K562 (cell line): ENCODE results near the gene CHSY1. TPM values are rescaled to one million over a fixed set of nuclear protein-coding genes. Genes with fewer than 3 reads are reported as not detected.
A peak's percentile ranks its signal among the peaks of the same experiment; 100 is the strongest.

Experiments
- ATAC-seq: fragments of 200-7000 bp; cut with Tn5 transposase; 3 replicates; pipeline ENCODE4 v1.9.1; 2020; ENCODE audit warnings: moderate library complexity
- BruUV-seq: library from RNA; stranded (reverse); fragments of 400-500 nt; replicated peaks from 2 replicates; lab custom pipeline; 2021; lab: Mats Ljungman, UMichigan
- CTCF ChIA-PET: fragments of 300-600 bp; formaldehyde crosslinking; extraction: SDS; loops from one replicate; lab custom pipeline; 2021; ENCODE audit warnings: low intra/inter-chr PET ratio; lab: Yijun Ruan, JAX
- POLR2A ChIA-PET: fragments of 300-600, 350-650 bp; sonication (Branson Sonifier 250); formaldehyde crosslinking; extraction: SDS; loops from one replicate; lab custom pipeline; 2021; ENCODE audit warnings: antibody characterized with exemption, inconsistent platforms; lab: Yijun Ruan, JAX
- DNase-seq, 4 experiments: peaks; one replicate each; pipeline versions ENCODE4 v3.0.0 to v3.0.0-alpha.2; 2011 to 2018; ENCODE audit warnings: low spot score in 3 of 4, mixed read lengths in 3 of 4; ENCODE audit errors: extremely low read depth in 1 of 4
- FAIRE-seq: peaks from 2 replicates; lab custom pipeline; 2011; peaks lifted over from hg19 to GRCh38; lab: Jason Lieb, UNC
- H2AFZ ChIP-seq: 2 replicates; pipeline ENCODE4 v1.6.0; 2011; ENCODE audit warnings: low read depth, low read length, control low read depth, inconsistent platforms
- H3K27ac ChIP-seq: fragments of 200-600 bp; 3 replicates; pipeline ENCODE4 v1.8.0; 2011; ENCODE audit warnings: low read depth, mild to moderate bottlenecking, control low read depth, inconsistent platforms, low read length, moderate library complexity, mixed read lengths; ENCODE audit errors: extremely low read depth
- H3K27me3 ChIP-seq, 2 experiments: fragments of 300-600 bp in 1 of 2; 2 replicates in 1 of 2; 3 replicates in 1 of 2; pipeline versions ENCODE4 v1.6.0 to v1.8.0; 2011; ENCODE audit warnings: inconsistent platforms in 2 of 2, low read length in 2 of 2, mild to moderate bottlenecking in 1 of 2, mixed read lengths in 1 of 2, moderate library complexity in 1 of 2; ENCODE audit not compliant: control insufficient read depth in 2 of 2, insufficient read depth in 2 of 2
- H3K36me3 ChIP-seq: fragments of 300-600 bp; 3 replicates; pipeline ENCODE4 v1.8.0; 2011; ENCODE audit warnings: mild to moderate bottlenecking, low read length, inconsistent platforms; ENCODE audit not compliant: control insufficient read depth, insufficient read depth
- H3K4me1 ChIP-seq, 2 experiments: fragments of 200-600 bp in 1 of 2; replicated peaks in 1 of 2; 2 replicates in 1 of 2; 3 replicates in 1 of 2; pipeline versions ENCODE4 v1.5.1 to v1.8.0; 2011; ENCODE audit warnings: inconsistent platforms in 2 of 2, low read length in 2 of 2, mild to moderate bottlenecking in 1 of 2, mixed read lengths in 1 of 2, moderate library complexity in 1 of 2; ENCODE audit not compliant: control insufficient read depth in 2 of 2, insufficient read depth in 2 of 2
- H3K4me2 ChIP-seq: 2 replicates; pipeline ENCODE4 v1.6.1; 2011; ENCODE audit warnings: low read length, control low read depth, inconsistent platforms, mixed read lengths; ENCODE audit not compliant: insufficient read depth
- H3K4me3 ChIP-seq: fragments of 200-600 bp; sonication (generic), shearing (Covaris generic); 2 replicates; pipeline ENCODE4 v1.5.1; 2016; ENCODE audit warnings: control low read depth, inconsistent platforms
- H3K79me2 ChIP-seq: fragments of 200-600 bp; 3 replicates; pipeline ENCODE4 v1.8.0; 2011; ENCODE audit warnings: low read length, inconsistent platforms; ENCODE audit not compliant: control insufficient read depth, insufficient read depth
- H3K9ac ChIP-seq, 2 experiments: 2 replicates each; pipeline versions ENCODE4 v1.6.0 to v1.6.1; 2011; ENCODE audit warnings: low read depth in 2 of 2, low read length in 2 of 2, control low read depth in 1 of 2, inconsistent platforms in 1 of 2, mild to moderate bottlenecking in 1 of 2, mixed read lengths in 1 of 2; ENCODE audit not compliant: insufficient read depth in 1 of 2
- H3K9me1 ChIP-seq: one replicate; pipeline ENCODE4 v1.6.0; 2011; ENCODE audit warnings: inconsistent platforms, mild to moderate bottlenecking, low read length, moderate library complexity; ENCODE audit not compliant: control insufficient read depth, insufficient read depth
- H3K9me3 ChIP-seq: replicated peaks from 2 replicates; pipeline ENCODE4 v1.5.1; 2011; ENCODE audit warnings: low read depth, low read length, inconsistent platforms; ENCODE audit not compliant: control insufficient read depth, insufficient read depth
- H4K20me1 ChIP-seq: replicated peaks from 2 replicates; pipeline ENCODE4 v1.6.1; 2011; ENCODE audit warnings: low read length, inconsistent platforms, mixed read lengths; ENCODE audit not compliant: control insufficient read depth, insufficient read depth
- WGBS: fragments of 100-300 bp; shearing (Covaris generic); methylation state at CpG from one replicate; pipeline ENCODE4 v1.1.6; 2016; ENCODE audit warnings: low coverage, mixed read lengths; ENCODE audit not compliant: insufficient coverage; ENCODE audit errors: missing lambda C conversion rate; 5-methylcytosine and 5-hydroxymethylcytosine counted together
- in situ Hi-C: fragments of 300-500 bp; cut with MboI; formaldehyde crosslinking; loops from 4 replicates; pipeline ENCODE4 v1.15.0; 2018; ENCODE audit warnings: inconsistent platforms, mixed read lengths
- intact Hi-C: fragments of 100-400 bp; cut with micrococcal nuclease; formaldehyde crosslinking; loops from 2 replicates; pipeline ENCODE4 v1.14.2; 2022
- polyA plus RNA-seq, 8 experiments: library from polyadenylated mRNA; depleted of rRNA in 4 of 8; stranded (reverse) in 5 of 8; unstranded in 3 of 8; fragments of >200 nt; fragmentation: Nextera tagmentation in 2 of 8; fragmentation: Illumina TruSeq in 1 of 8; extraction: Ambion mirVana in 2 of 8; extraction: Trizol in 1 of 8; gene quantifications; 2 replicates each; pipeline versions ENCODE4 v1.2.1 to v1.2.3, GENCODE V29; 2011 to 2014; ENCODE audit warnings: inconsistent platforms in 1 of 8, missing spikeins in 1 of 8
- total RNA-seq, 7 experiments: library from RNA; depleted of rRNA in 6 of 7; stranded (reverse); fragments of >200 nt in 6 of 7; fragmentation: Illumina TruSeq in 2 of 7; extraction: Trizol in 2 of 7; gene quantifications; 2 replicates each; pipeline versions ENCODE4 v1.2.1 to v1.2.3, GENCODE V29; 2011 to 2021; ENCODE audit warnings: low replicate concordance in 1 of 7
- TF ChIP-seq, protein P1 (sequence below), 3 experiments: IDR thresholded peaks in 2 of 3; conservative IDR thresholded peaks in 1 of 3; 2 replicates each; pipeline ENCODE4 v1.5.1; 2011 to 2012; ENCODE audit warnings: low read length in 3 of 3, mild to moderate bottlenecking in 3 of 3, control low read depth in 2 of 3, improper control_type of control experiment in 1 of 3, inconsistent platforms in 1 of 3, low read depth in 1 of 3, mixed read lengths in 1 of 3, moderate library complexity in 1 of 3; ENCODE audit not compliant: insufficient read depth in 2 of 3
- TF ChIP-seq, protein P2 (sequence below), 2 experiments: fragments of 450-650 bp in 1 of 2; IDR thresholded peaks; 2 replicates each; pipeline ENCODE4 v1.6.1; 2011 to 2017; ENCODE audit warnings: low read depth in 2 of 2, antibody characterized with exemption in 1 of 2, borderline replicate concordance in 1 of 2, low read length in 1 of 2, mild to moderate bottlenecking in 1 of 2, mixed read lengths in 1 of 2; ENCODE audit not compliant: control insufficient read depth in 1 of 2
- TF ChIP-seq, protein P3 (sequence below): sonication (generic); formaldehyde crosslinking; IDR thresholded peaks from 2 replicates; pipeline ENCODE4 v1.8.1; 2023; ENCODE audit warnings: mild to moderate bottlenecking, missing genetic modification reagents
- TF ChIP-seq, protein P4 (sequence below): sonication (generic); formaldehyde crosslinking; IDR thresholded peaks from 2 replicates; pipeline ENCODE4 v1.9.0; 2022; ENCODE audit warnings: mild to moderate bottlenecking, missing genetic modification reagents

CHSY1 gene
- total and polyA plus RNA-seq, 9 of the 15 experiments (the other 6 are each of a cell fraction or from before 2014, with no cell fraction given), result 7.0 to 16.4 (median 13.4) TPM

DNA sequence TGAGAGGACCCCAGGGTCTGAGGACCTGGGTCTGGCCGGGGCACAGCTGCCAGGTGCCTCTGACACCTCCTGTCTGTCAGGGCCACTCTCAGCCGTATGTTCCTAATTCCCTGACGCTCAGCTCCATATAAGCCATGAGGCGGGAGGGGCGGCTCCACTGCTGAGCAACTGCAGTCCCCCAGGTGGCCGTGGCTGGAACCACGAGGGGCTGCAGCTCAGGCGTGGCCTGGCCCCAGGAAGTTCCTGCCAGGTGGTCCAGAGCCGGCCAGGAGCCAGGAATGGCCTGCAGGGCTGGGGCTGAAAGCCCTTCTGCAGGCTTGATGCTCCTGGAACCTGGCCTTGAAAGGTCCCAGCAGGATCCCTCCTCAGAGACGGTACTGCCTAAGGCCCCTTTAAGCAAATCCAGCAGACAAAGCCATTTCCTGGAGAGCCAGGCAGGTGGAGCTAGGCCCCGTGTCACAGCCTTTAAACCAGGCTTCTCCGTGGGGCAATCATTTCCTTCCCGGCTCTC lies 118.0 kb downstream of the CHSY1 start:
- POLR2A ChIA-PET, result interaction anchor here (0.7 kb wide), 1 partner anchor 10 kb away, joined by 3 read pairs; no protein-coding TSS in a partner anchor
- 32% methylated on average over 11 of the region's 13 CpGs for WGBS
- TF ChIP-seq, protein P1, sequence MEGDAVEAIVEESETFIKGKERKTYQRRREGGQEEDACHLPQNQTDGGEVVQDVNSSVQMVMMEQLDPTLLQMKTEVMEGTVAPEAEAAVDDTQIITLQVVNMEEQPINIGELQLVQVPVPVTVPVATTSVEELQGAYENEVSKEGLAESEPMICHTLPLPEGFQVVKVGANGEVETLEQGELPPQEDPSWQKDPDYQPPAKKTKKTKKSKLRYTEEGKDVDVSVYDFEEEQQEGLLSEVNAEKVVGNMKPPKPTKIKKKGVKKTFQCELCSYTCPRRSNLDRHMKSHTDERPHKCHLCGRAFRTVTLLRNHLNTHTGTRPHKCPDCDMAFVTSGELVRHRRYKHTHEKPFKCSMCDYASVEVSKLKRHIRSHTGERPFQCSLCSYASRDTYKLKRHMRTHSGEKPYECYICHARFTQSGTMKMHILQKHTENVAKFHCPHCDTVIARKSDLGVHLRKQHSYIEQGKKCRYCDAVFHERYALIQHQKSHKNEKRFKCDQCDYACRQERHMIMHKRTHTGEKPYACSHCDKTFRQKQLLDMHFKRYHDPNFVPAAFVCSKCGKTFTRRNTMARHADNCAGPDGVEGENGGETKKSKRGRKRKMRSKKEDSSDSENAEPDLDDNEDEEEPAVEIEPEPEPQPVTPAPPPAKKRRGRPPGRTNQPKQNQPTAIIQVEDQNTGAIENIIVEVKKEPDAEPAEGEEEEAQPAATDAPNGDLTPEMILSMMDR (IDR thresholded peaks at IDR 0.05 in 2 of 3, conservative IDR thresholded peaks at IDR 0.05 in 1 of 3; ENCODE audit: insufficient read depth in 2 of 3, low read depth in 1 of 3, low read length in 3 of 3), result 0 out of 6 replicates have a peak, but pooled peaks of 1 of the 3 experiments have one; percentile 13
- TF ChIP-seq, protein P2, sequence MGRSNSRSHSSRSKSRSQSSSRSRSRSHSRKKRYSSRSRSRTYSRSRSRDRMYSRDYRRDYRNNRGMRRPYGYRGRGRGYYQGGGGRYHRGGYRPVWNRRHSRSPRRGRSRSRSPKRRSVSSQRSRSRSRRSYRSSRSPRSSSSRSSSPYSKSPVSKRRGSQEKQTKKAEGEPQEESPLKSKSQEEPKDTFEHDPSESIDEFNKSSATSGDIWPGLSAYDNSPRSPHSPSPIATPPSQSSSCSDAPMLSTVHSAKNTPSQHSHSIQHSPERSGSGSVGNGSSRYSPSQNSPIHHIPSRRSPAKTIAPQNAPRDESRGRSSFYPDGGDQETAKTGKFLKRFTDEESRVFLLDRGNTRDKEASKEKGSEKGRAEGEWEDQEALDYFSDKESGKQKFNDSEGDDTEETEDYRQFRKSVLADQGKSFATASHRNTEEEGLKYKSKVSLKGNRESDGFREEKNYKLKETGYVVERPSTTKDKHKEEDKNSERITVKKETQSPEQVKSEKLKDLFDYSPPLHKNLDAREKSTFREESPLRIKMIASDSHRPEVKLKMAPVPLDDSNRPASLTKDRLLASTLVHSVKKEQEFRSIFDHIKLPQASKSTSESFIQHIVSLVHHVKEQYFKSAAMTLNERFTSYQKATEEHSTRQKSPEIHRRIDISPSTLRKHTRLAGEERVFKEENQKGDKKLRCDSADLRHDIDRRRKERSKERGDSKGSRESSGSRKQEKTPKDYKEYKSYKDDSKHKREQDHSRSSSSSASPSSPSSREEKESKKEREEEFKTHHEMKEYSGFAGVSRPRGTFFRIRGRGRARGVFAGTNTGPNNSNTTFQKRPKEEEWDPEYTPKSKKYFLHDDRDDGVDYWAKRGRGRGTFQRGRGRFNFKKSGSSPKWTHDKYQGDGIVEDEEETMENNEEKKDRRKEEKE (IDR thresholded peaks at IDR 0.05; ENCODE audit: borderline replicate concordance in 1 of 2, control insufficient read depth in 1 of 2, low read depth in 2 of 2, low read length in 1 of 2), result no peak
- TF ChIP-seq, protein P3, sequence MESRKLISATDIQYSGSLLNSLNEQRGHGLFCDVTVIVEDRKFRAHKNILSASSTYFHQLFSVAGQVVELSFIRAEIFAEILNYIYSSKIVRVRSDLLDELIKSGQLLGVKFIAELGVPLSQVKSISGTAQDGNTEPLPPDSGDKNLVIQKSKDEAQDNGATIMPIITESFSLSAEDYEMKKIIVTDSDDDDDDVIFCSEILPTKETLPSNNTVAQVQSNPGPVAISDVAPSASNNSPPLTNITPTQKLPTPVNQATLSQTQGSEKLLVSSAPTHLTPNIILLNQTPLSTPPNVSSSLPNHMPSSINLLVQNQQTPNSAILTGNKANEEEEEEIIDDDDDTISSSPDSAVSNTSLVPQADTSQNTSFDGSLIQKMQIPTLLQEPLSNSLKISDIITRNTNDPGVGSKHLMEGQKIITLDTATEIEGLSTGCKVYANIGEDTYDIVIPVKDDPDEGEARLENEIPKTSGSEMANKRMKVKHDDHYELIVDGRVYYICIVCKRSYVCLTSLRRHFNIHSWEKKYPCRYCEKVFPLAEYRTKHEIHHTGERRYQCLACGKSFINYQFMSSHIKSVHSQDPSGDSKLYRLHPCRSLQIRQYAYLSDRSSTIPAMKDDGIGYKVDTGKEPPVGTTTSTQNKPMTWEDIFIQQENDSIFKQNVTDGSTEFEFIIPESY (CRISPR knock-in tag), result peak; percentile 59; the same call in 1 of the 2 replicates
- TF ChIP-seq, protein P4, sequence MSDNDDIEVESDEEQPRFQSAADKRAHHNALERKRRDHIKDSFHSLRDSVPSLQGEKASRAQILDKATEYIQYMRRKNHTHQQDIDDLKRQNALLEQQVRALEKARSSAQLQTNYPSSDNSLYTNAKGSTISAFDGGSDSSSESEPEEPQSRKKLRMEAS, result peak; percentile 46
- TF ChIP-seq, all 486 proteins: peak for 3
- Histone ChIP-seq H2AFZ (no peak overlapping the region), H3K9me1 (no peaks in the 10 kb centered on the region), H3K79me2 (no peaks in the 10 kb centered on the region), H3K9ac (no peak overlapping the region), H3K27me3 (peaks cover 0 to 7% of the 10 kb centered on the region in 2 experiments; a peak in 3 of 5 replicates), H3K36me3 (no peaks in the 10 kb centered on the region), H3K27ac (no peak overlapping the region), H3K4me2 (no peak overlapping the region), H4K20me1 (peaks cover 3% of the 10 kb centered on the region; the same call in 1 of the 2 replicates), H3K4me3 (no peak overlapping the region), H3K9me3 (peaks cover 3% of the 10 kb centered on the region; the same call in 1 of the 2 replicates), H3K4me1 (peaks cover 17 to 32% of the 10 kb centered on the region in 2 experiments; a peak in 4 of 5 replicates)
- intact Hi-C loops (no loop called here), in situ Hi-C loops (no loop called here)
- no TSS peak for BruUV-seq
- ATAC-seq (peak; percentile 52), FAIRE-seq (no peak), DNase-seq (no peak)
- CTCF ChIA-PET, result no interaction called here
